HG02678 (cell line): ENCODE measurements around the gene CATSPER4.

Source experiments
- ATAC-seq: cut with Tn5 transposase; IDR thresholded peaks from one replicate; pipeline ENCODE4 v1.9.1; 2021; ENCODE audit warnings: mild to moderate bottlenecking, moderate library complexity; ENCODE audit not compliant: unreplicated experiment

CATSPER4 gene

DNA sequence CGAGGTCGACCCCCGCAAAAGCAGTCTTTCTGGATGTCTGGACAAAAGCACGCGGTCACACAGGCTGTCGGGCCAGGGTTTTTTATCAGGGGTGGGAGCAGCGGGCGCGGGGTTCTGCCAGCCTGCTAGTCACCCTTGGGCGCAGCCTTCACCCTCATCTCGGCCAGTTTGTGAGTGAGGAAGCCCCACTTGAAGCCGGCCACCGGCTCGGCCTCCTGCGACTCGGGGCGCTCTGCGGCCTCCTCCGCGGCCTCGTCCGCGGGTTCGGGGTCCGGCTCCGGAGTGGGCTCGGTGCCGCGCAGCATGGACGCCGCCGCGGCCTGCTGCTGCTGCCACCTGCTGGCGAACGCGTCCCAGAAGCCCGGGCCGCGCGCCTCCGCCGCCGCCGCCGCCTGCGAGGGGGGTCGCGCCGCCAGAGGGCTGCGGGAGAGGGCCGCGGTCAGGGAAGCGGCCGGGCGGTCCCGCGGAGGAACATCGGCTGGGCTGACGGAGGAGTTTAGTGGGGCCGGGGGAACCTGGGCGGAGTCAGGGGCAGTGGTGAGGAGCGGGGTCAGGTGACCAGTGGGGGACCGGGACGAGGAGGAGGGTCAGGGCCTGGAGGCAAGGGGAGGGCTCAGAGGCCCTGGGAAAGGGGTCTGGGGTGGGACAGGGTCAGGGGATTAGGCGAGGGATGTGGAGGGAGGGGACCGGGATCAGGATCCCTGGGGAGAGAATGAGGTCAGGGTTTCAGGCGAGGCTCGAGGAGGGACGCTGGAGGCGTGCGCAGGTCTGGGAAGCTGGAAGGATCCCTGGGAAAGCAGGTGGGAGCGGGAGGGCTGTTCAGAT is 26.2 kb upstream of the CATSPER4 start:
- no peak for ATAC-seq

DNA sequence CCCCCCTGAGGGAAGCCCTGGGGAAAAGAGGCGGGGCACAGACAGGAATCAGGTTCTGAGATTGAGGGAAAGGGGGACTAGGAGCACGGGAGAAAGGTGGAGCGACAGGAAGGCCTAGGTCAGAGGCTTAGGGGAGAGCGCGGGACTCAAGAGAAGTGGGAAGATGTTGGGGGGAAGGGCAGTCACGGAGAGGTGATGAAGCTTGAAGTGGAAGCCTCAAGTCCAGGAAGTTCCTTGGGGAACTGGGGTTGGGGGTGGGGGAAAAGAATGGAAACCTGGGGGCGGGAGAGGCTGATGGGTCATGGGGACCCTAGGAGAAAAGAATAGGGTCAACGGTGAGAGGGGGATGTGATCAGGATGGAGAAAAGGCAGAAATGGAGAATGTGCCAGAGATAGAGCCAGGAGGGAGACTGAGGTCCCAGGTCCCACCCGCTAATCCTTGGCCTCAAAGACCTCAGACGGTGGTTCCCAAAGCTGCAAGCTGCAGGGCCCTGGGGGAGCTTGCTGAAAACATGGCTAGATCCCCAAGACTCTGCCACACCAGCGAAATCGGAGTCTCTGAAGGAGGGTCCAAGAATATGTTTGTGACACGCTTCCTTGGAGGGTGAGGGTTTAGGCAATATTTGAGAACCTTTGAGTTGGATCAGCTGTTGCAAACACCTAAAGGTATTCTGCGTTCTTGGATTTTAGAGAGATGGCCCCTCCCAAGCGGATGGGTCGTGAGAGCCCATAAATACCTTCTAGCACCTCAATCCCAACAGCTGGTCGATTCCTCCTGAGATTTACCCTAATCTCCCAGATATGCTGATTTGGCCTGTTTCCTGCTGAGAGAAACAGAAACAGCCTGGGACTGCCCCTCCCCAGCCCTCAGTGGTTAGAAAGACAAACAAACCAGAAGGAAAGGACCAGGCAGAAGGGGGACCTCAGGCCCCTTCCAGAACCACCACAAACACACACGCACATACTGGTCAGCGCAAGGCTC is 25.2 kb upstream of the CATSPER4 start:
- no peak for ATAC-seq

DNA sequence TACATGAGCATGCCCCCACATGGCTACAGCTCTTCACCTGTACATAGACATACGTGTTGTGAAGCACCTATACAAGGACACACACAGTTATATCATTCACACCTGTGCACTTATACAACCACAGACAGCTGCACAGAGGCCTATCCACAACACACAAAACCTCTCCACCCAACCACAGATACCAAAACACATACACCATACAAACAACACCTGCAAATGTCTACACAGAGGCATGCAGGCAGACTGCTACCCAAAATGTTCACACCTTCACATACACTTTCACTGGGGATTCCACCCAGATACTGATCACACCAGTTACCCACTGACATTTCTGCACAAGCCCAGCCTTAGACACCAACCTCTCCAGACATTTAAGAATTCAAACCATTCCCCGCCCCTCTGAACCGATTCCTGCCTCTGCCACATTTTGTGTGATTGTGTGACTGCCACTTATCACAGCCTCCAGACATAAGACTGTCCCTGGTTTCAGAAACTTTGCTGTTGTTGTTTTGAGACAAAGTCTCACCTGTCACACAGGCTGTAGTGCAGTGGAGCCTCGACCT is 23.6 kb upstream of the CATSPER4 start:
- no peak for ATAC-seq

- no peak for ATAC-seq
Observed at GRCh38 chr1:26168410-26169197, 21.8 kb upstream of the CATSPER4 start, which contains the start of gene C1orf232. C1orf232 (minus strand) TSS chr1:26168963; CDS start chr1:26168499, 464 bp downstream.

DNA sequence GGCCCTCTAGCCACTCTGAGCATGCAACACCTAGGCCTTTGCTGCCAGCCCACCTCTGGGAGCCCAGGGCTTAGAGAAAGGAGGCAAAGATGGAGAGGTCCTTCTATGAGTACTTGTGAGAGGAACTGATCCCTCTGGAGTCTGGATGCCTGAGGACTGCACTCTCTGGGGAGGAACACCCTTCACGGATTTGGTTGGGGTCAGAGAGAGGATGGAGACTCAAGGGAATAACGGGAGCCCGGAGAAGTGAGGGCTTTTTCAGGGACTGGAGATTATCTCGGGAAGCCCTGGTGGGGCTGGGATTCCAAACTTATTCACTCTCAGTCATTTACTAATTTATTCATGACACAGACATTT is 21.2 kb upstream of the CATSPER4 start:
- no peak for ATAC-seq

- peak; percentile 95 for ATAC-seq
Observed at GRCh38 chr1:26169669-26170471, 20.5 kb upstream of the CATSPER4 start, which contains the start of gene ZNF593. ZNF593 (plus strand) TSS chr1:26169908; CDS start chr1:26169984, 76 bp downstream.

- ATAC-seq, result no peak
Observed at GRCh38 chr1:26170472-26170821, 20.0 kb upstream of the CATSPER4 start.

GRCh38 chr1:26171084-26172072 is 19.0 kb upstream of the CATSPER4 start, which contains the start of gene ZNF593OS:
ZNF593OS (minus strand) TSS chr1:26171832; CDS start chr1:26171661, 171 bp downstream.
- no peak for ATAC-seq

DNA sequence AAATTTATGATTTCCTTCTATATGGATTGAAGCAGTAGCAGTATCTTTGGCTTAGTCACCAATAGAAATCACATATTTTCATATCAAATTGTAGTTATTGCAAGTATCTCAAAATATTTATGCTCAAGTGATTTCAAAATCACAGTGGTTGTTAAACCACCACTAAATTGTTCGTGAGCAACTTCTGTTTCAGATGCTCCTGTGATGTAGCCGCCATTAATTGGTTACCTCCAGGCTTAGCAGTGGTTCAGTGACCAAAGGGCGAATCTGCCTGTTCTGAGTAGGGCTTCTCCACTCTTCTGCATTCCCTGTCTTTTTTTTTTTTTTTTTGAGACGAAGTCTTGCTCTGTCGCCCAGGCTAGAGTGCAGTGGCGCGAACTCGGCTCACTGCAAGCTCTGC is 15.1 kb upstream of the CATSPER4 start:
- no peak for ATAC-seq

- ATAC-seq, result no peak
Observed at GRCh38 chr1:26177182-26177684, 13.2 kb upstream of the CATSPER4 start, which contains the start of gene CNKSR1. CNKSR1 (plus strand) TSS chr1:26177491; CDS start chr1:26177548, 57 bp downstream.

GRCh38 chr1:26180010-26180506 is 10.3 kb upstream of the CATSPER4 start:
- ATAC-seq, result no peak

DNA sequence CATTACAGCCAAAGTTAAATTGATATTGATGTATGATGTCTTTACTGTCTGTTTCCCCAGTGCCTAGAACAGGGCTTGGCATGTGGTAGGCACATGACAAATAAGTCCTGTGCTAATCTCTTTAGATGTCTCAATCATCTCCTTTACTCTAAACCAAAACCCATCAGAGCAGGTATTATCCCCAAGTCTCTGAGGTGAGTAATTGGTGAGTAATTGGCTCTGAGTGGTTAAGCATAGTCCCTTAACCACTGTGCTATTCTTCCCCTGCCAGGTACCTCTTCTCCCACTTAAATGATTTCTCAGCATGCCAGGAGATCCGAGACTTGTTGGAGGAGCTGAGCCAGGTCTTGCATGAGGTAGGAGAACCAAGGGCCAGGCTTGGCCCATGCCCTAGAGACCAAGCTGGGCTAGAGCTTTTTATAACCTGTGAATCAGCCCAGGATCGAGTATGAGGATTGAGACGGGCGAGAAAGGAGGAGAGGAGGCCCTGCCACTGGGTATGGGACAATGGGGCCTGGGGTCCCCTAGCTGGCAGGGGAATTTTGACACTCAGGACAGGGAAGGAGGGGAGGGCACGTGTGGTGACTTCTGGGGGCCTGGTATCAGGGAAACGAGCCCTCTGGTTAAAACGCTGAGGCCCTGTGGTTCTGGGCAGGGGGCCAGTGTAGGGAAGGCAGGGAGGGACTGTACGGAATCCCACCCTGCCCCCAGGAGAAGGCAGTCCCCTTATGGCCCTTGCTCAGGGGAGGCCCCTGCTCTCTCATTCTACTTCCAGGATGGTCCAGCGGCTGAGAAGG is 8.6 kb upstream of the CATSPER4 start:
- ATAC-seq, result no peak

GRCh38 chr1:26182383-26182696 is 8.1 kb upstream of the CATSPER4 start:
- no peak for ATAC-seq

DNA sequence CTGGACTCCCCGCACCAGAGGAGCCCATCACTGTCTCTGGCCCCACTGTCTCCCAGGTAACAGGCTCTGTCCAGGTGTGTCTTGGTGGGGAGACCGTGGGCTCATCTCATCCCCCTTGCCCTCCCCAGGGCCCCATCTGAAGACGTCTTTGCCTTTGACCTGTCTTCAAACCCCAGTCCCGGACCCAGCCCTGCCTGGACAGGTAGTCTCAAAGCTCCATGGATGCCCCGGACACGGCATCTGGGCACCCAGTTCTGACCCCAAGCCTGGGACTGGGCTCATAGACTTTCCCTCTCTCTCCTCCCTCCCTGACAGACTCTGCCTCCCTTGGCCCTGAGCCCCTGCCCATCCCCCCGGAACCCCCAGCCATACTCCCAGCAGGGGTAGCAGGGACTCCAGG is 6.3 kb upstream of the CATSPER4 start:
- ATAC-seq, result no peak

DNA sequence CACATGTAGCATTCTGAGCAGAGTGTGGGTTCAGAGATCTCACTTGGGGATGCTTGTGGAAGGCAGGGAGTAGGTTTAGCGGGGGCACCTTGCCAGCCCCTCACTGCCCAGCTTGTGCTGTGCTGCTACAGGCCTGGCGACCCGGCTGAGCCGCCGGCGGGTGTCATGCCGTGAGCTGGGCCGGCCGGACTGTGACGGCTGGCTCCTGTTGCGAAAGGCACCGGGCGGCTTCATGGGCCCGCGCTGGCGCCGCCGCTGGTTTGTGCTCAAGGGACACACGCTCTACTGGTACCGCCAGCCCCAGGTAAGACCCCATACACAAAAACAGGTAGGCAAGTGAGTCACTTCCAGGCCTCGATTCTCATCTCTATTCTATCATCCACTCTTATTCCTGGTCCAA is 5.5 kb upstream of the CATSPER4 start:
- no peak for ATAC-seq

DNA sequence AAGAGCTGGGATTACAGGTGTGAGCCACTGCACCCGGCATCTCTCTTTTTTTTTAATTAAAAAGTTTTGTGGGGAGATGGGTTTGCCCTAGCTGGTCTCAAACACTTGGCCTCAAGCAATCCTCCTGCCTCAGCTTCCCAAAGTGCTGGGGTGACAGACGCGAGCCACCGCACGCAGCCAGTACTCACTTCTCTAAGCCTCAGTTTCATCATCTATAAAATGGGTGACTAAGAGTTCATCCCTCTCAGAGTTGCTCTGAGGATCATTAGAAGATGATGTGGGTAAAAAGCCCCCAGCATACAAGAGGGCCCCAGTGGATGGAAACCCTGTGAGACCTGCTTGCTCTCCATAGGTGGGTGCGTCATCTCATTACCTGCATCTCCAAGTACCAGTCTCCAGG is 2.5 kb upstream of the CATSPER4 start:
- ATAC-seq, result no peak

GRCh38 chr1:26188477-26188876 is 1.9 kb upstream of the CATSPER4 start:
- ATAC-seq, result no peak
